Neural progenitor cell (in vitro differentiated cells): ENCODE measurements around the gene NOL3. TPM values are rescaled to one million over a fixed set of nuclear protein-coding genes. Genes with fewer than 3 reads are reported as not detected.

Experiments used
- DNase-seq: peaks from one replicate; pipeline ENCODE4 v3.0.0-alpha.2; 2016; ENCODE audit warnings: low spot score
- H2AFZ ChIP-seq: fragments of 200-600 bp; sonication (generic); replicated peaks from 2 replicates; pipeline ENCODE4 v1.6.1; 2016; ENCODE audit warnings: antibody characterized with exemption
- H3F3A ChIP-seq: fragments of 200-600 bp; sonication (generic); 2 replicates; pipeline ENCODE4 v1.6.1; 2016; ENCODE audit warnings: antibody characterized with exemption, low read depth
- H3K27ac ChIP-seq: fragments of 200-600 bp; sonication (generic); 2 replicates; pipeline ENCODE4 v1.5.1; 2016; ENCODE audit warnings: mild to moderate bottlenecking
- H3K27me3 ChIP-seq: fragments of 200-600 bp; sonication (generic); 2 replicates; pipeline ENCODE4 v1.6.1; 2016; ENCODE audit warnings: mild to moderate bottlenecking, moderate library complexity
- H3K36me3 ChIP-seq: fragments of 200-600 bp; sonication (generic); 2 replicates; pipeline ENCODE4 v1.5.1; 2016
- H3K4me1 ChIP-seq: fragments of 200-600 bp; sonication (generic); 2 replicates; pipeline ENCODE4 v1.6.1; 2016; ENCODE audit warnings: mixed run types
- H3K4me2 ChIP-seq: fragments of 200-600 bp; sonication (generic); 2 replicates; pipeline ENCODE4 v1.6.1; 2016
- H3K4me3 ChIP-seq: fragments of 200-600 bp; sonication (generic); 2 replicates; pipeline ENCODE4 v1.5.1; 2016
- H3K79me2 ChIP-seq: fragments of 200-600 bp; sonication (generic); 2 replicates; pipeline ENCODE4 v1.6.1; 2016; ENCODE audit warnings: low read depth
- H3K9ac ChIP-seq: fragments of 200-600 bp; sonication (generic); 2 replicates; pipeline ENCODE4 v1.6.1; 2016
- H3K9me3 ChIP-seq: fragments of 200-600 bp; sonication (generic); 2 replicates; pipeline ENCODE4 v1.5.1; 2016; ENCODE audit warnings: low read depth
- H4K20me1 ChIP-seq: fragments of 200-600 bp; sonication (generic); 2 replicates; pipeline ENCODE4 v1.6.1; 2016; ENCODE audit warnings: low read depth
- H3K27ac Mint-ChIP-seq: 3 replicates; pipeline ENCODE4 v1.8.0; 2021; ENCODE audit warnings: mixed read lengths
- H3K27me3 Mint-ChIP-seq: 2 replicates; pipeline ENCODE4 v1.8.0; 2022; ENCODE audit warnings: low read depth, mild to moderate bottlenecking, inconsistent platforms, moderate library complexity, mixed read lengths; ENCODE audit not compliant: insufficient read depth
- H3K36me3 Mint-ChIP-seq: 3 replicates; pipeline ENCODE4 v1.8.0; 2021; ENCODE audit warnings: mixed read lengths
- H3K4me1 Mint-ChIP-seq: 3 replicates; pipeline ENCODE4 v1.8.0; 2021; ENCODE audit warnings: mixed read lengths
- H3K4me3 Mint-ChIP-seq: 3 replicates; pipeline ENCODE4 v1.8.0; 2021; ENCODE audit warnings: mild to moderate bottlenecking, moderate library complexity, mixed read lengths
- H3K9me3 Mint-ChIP-seq: 3 replicates; pipeline ENCODE4 v1.8.0; 2020; ENCODE audit warnings: mixed read lengths
- CTCF ChIP-seq: fragments of 200-600 bp; sonication (generic); IDR thresholded peaks from 2 replicates; pipeline ENCODE4 v1.5.1; 2017; ENCODE audit warnings: antibody characterized with exemption, mild to moderate bottlenecking
- EZH2 ChIP-seq: fragments of 200-600 bp; sonication (generic); IDR thresholded peaks from 2 replicates; pipeline ENCODE4 v1.6.1; 2017; ENCODE audit warnings: antibody characterized with exemption, mild to moderate bottlenecking, moderate library complexity
- EZH2phosphoT487 ChIP-seq: fragments of 200-600 bp; sonication (generic); IDR thresholded peaks from 2 replicates; pipeline ENCODE4 v1.6.1; 2017; ENCODE audit warnings: antibody characterized with exemption
- total RNA-seq: library from RNA; depleted of rRNA; stranded (reverse); fragments of >200 nt; gene quantifications from 2 replicates; pipeline ENCODE4 v1.2.3, GENCODE V29; 2015; ENCODE audit warnings: low replicate concordance

NOL3 gene
- total RNA-seq, 1 donor from 2014 or later = 0.37 TPM

DNA sequence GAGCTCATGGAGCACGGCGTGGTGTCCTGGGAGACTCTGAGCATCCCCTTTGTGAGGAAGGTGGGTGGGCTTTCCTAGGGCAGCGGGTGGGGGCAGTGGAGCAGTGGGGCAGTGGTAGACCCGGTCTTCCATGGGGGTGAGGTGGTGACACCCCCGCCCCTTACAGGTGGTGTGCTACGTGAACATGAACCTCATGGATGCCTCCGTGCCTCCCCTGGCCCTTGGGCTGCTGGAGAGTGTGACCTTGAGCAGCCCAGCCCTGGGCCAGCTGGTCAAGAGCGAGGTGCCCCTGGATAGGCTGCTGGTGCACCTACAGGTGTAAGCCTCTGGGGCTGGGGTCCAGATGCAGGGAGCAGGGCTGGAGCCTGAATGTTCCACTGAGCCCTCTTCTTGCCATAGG lies 30.2 kb downstream of the NOL3 start:
- Histone ChIP-seq H3F3A (peaks cover 24% of the 10 kb centered on the region), H4K20me1 (peaks cover 32% of the 10 kb centered on the region), H3K27me3 (no peaks in the 10 kb centered on the region), H3K9ac (no peak overlapping the region), H3K36me3 (no peaks in the 10 kb centered on the region), H2AFZ (no peak overlapping the region), H3K4me2 (no peak overlapping the region), H3K4me1 (peaks cover 7% of the 10 kb centered on the region), H3K27ac (no peak overlapping the region), H3K9me3 (no peaks in the 10 kb centered on the region), H3K4me3 (no peak overlapping the region), H3K79me2 (no peaks in the 10 kb centered on the region)
- no peak overlapping the region for H3K27ac Mint-ChIP-seq
- peaks cover 15% of the 10 kb centered on the region for H3K36me3 Mint-ChIP-seq
- TF ChIP-seq EZH2 (no peak), EZH2phosphoT487 (no peak), CTCF (no peak)
- H3K4me3 Mint-ChIP-seq = no peak overlapping the region
- DNase-seq = no peak
- H3K4me1 Mint-ChIP-seq = no peaks in the 10 kb centered on the region
- H3K27me3 Mint-ChIP-seq = peaks cover 8% of the 10 kb centered on the region
- no peaks in the 10 kb centered on the region for H3K9me3 Mint-ChIP-seq

GRCh38 chr16:67201411-67202345 lies 31.3 kb downstream of the NOL3 start:
- no peak overlapping the region for H3K27ac Mint-ChIP-seq
- H3K27ac ChIP-seq = no peak overlapping the region
- H4K20me1 ChIP-seq = peaks cover 31% of the 10 kb centered on the region
- H3K36me3 Mint-ChIP-seq = peaks cover 8% of the 10 kb centered on the region
- no peak overlapping the region for H3K4me2 ChIP-seq
- H3K4me1 Mint-ChIP-seq = peaks cover 3% of the 10 kb centered on the region
- H3K27me3 ChIP-seq = no peaks in the 10 kb centered on the region
- no peak for DNase-seq
- H3F3A ChIP-seq = peaks cover 28% of the 10 kb centered on the region
- no peak overlapping the region for H3K4me3 Mint-ChIP-seq
- no peaks in the 10 kb centered on the region for H3K79me2 ChIP-seq
- H3K9me3 Mint-ChIP-seq = no peaks in the 10 kb centered on the region
- H3K27me3 Mint-ChIP-seq = peaks cover 8% of the 10 kb centered on the region
- H2AFZ ChIP-seq = no peak overlapping the region
- TF ChIP-seq CTCF (no peak), EZH2 (no peak), EZH2phosphoT487 (no peak)
- no peaks in the 10 kb centered on the region for H3K9me3 ChIP-seq
- no peak overlapping the region for H3K9ac ChIP-seq
- no peaks in the 10 kb centered on the region for H3K36me3 ChIP-seq
- peaks cover 12% of the 10 kb centered on the region for H3K4me1 ChIP-seq
- H3K4me3 ChIP-seq = no peak overlapping the region

DNA sequence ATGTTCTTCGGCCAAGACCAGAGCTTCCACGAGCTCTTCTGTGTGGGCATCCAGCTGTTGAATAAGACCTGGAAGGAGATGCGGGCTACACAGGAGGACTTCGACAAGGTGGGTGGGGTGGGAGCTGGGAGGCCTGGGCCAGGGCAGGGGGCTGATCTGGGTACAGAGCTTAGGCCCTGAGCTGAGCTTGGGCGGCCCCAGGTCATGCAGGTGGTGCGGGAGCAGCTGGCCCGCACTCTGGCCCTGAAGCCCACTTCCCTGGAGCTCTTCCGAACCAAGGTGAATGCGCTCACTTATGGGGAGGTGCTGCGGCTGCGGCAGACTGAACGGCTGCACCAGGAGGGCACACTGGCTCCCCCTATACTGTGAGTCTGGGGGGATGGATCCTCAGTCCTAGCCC lies 32.1 kb downstream of the NOL3 start:
- H3K4me1 ChIP-seq = peaks cover 20% of the 10 kb centered on the region
- H3K27ac ChIP-seq = no peak overlapping the region
- no peaks in the 10 kb centered on the region for H3K9me3 Mint-ChIP-seq
- H3K4me2 ChIP-seq = no peak overlapping the region
- peaks cover 7% of the 10 kb centered on the region for H3K4me1 Mint-ChIP-seq
- no peaks in the 10 kb centered on the region for H3K79me2 ChIP-seq
- no peak overlapping the region for H3K27ac Mint-ChIP-seq
- no peaks in the 10 kb centered on the region for H3K27me3 ChIP-seq
- H3K4me3 Mint-ChIP-seq = no peak overlapping the region
- peaks cover 35% of the 10 kb centered on the region for H4K20me1 ChIP-seq
- H3K9me3 ChIP-seq = no peaks in the 10 kb centered on the region
- no peak overlapping the region for H3K9ac ChIP-seq
- TF ChIP-seq CTCF = no peak
- TF ChIP-seq EZH2phosphoT487 = no peak
- no peak for TF ChIP-seq EZH2
- H3K36me3 Mint-ChIP-seq = peaks cover 6% of the 10 kb centered on the region
- no peak overlapping the region for H2AFZ ChIP-seq
- no peaks in the 10 kb centered on the region for H3K36me3 ChIP-seq
- DNase-seq = no peak
- H3K27me3 Mint-ChIP-seq = peaks cover 8% of the 10 kb centered on the region
- no peak overlapping the region for H3K4me3 ChIP-seq
- H3F3A ChIP-seq = peaks cover 34% of the 10 kb centered on the region
